ENCODE data around the gene FRMD5.
"Not testable (repeated sequence)": the region's sequence is repeated elsewhere in the genome, so short reads cannot be mapped to it uniquely, and the experiment has no call there.

DNA sequence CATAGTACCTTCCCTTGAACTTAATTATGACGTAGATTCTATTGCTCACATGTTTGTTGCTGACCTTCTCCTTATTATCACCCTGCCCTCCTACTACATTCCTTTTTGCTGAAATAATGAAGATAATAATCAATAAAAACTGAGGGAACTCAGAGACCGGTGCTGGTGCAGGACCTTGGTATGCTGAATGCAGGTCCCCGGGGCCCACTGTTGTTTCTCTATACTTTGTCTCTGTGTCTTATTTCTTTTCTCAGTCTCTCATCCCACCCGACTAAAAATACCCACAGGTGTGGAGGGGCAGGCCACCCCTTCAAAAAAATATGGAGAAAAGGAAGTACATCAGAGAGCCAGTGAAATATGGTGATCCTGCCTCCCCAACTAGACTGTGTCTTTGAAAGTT is 34.2 kb upstream of the FRMD5 start:
- TF ChIP-seq, protein P1, sequence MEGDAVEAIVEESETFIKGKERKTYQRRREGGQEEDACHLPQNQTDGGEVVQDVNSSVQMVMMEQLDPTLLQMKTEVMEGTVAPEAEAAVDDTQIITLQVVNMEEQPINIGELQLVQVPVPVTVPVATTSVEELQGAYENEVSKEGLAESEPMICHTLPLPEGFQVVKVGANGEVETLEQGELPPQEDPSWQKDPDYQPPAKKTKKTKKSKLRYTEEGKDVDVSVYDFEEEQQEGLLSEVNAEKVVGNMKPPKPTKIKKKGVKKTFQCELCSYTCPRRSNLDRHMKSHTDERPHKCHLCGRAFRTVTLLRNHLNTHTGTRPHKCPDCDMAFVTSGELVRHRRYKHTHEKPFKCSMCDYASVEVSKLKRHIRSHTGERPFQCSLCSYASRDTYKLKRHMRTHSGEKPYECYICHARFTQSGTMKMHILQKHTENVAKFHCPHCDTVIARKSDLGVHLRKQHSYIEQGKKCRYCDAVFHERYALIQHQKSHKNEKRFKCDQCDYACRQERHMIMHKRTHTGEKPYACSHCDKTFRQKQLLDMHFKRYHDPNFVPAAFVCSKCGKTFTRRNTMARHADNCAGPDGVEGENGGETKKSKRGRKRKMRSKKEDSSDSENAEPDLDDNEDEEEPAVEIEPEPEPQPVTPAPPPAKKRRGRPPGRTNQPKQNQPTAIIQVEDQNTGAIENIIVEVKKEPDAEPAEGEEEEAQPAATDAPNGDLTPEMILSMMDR (conservative IDR thresholded peaks at IDR 0.05; ENCODE audit: low read depth in 2 of 2), result not testable (repeated sequence)
- TF ChIP-seq, protein P2, sequence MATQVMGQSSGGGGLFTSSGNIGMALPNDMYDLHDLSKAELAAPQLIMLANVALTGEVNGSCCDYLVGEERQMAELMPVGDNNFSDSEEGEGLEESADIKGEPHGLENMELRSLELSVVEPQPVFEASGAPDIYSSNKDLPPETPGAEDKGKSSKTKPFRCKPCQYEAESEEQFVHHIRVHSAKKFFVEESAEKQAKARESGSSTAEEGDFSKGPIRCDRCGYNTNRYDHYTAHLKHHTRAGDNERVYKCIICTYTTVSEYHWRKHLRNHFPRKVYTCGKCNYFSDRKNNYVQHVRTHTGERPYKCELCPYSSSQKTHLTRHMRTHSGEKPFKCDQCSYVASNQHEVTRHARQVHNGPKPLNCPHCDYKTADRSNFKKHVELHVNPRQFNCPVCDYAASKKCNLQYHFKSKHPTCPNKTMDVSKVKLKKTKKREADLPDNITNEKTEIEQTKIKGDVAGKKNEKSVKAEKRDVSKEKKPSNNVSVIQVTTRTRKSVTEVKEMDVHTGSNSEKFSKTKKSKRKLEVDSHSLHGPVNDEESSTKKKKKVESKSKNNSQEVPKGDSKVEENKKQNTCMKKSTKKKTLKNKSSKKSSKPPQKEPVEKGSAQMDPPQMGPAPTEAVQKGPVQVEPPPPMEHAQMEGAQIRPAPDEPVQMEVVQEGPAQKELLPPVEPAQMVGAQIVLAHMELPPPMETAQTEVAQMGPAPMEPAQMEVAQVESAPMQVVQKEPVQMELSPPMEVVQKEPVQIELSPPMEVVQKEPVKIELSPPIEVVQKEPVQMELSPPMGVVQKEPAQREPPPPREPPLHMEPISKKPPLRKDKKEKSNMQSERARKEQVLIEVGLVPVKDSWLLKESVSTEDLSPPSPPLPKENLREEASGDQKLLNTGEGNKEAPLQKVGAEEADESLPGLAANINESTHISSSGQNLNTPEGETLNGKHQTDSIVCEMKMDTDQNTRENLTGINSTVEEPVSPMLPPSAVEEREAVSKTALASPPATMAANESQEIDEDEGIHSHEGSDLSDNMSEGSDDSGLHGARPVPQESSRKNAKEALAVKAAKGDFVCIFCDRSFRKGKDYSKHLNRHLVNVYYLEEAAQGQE (IDR thresholded peaks at IDR 0.05; ENCODE audit: unreplicated experiment), result not testable (repeated sequence)
- TF ChIP-seq POLR2AphosphoS5 (IDR thresholded peaks at IDR 0.05; ENCODE audit: low read depth); EZH2 (IDR thresholded peaks at IDR 0.05; ENCODE audit: low read depth, unreplicated experiment); CREB1 (CRISPR knock-in tag; IDR thresholded peaks at IDR 0.05; ENCODE audit: low read depth); EZH2phosphoT487 (IDR thresholded peaks at IDR 0.05; ENCODE audit: unreplicated experiment); ZNF331 (CRISPR knock-in tag; IDR thresholded peaks at IDR 0.05; ENCODE audit: low read depth); STAT1 (IDR thresholded peaks at IDR 0.05; ENCODE audit: unreplicated experiment); JUNB (IDR thresholded peaks at IDR 0.05; ENCODE audit: unreplicated experiment): not testable (repeated sequence)

Measured in GM23338 (cell line).